Measurements from ENCODE around the gene ZNF423. TPM values are rescaled to one million over a fixed set of nuclear protein-coding genes. Genes with fewer than 3 reads are reported as not detected.

The ZNF423 gene
- total RNA-seq, 6 experiments from 2014 or later = 0.43 to 1.2 (median 0.89) TPM

- H3K4me1 ChIP-seq = no peaks in the 10 kb centered on the region
- no peaks in the 10 kb centered on the region for H3K36me3 ChIP-seq
- intact Hi-C loops (cut with DNase I) = no loop called here
- 68% methylated on average over 16 of the region's 22 CpGs for WGBS (ENCODE audit: insufficient coverage, low coverage, low lambda C conversion rate, missing lambda C conversion rate)
- no peak for TF ChIP-seq CTCF (IDR thresholded peaks at IDR 0.05)
- TF ChIP-seq POLR2A (IDR thresholded peaks at IDR 0.05) = no peak
- DNase-seq = no peak
- ATAC-seq = no peak
- no peaks in the 10 kb centered on the region for H3K9me3 ChIP-seq
- no peaks in the 10 kb centered on the region for H3K27me3 ChIP-seq
- H3K27ac ChIP-seq = no peak overlapping the region
- no peak overlapping the region for H3K4me3 ChIP-seq
These were observed 323.7 kb downstream of the ZNF423 start for GRCh38 chr16:49531931-49532840.

- no peaks in the 10 kb centered on the region for H3K36me3 ChIP-seq
- 60% methylated on average over 1 of the region's 3 CpGs for WGBS (ENCODE audit: insufficient coverage, low coverage, low lambda C conversion rate, missing lambda C conversion rate)
- no peak overlapping the region for H3K4me3 ChIP-seq
- DNase-seq = no peak
- H3K4me1 ChIP-seq = no peaks in the 10 kb centered on the region
- intact Hi-C loops (cut with DNase I) = no loop called here
- H3K9me3 ChIP-seq = no peaks in the 10 kb centered on the region
- no peak overlapping the region for H3K27ac ChIP-seq
- ATAC-seq = no peak
- TF ChIP-seq POLR2A (IDR thresholded peaks at IDR 0.05) (no peak), CTCF (IDR thresholded peaks at IDR 0.05) (no peak)
- H3K27me3 ChIP-seq = no peaks in the 10 kb centered on the region
These were observed 324.5 kb downstream of the ZNF423 start for GRCh38 chr16:49531425-49531824.

GRCh38 chr16:49530427-49530970 is 325.4 kb downstream of the ZNF423 start:
- no peak for TF ChIP-seq POLR2A (IDR thresholded peaks at IDR 0.05)
- no peak for TF ChIP-seq CTCF (IDR thresholded peaks at IDR 0.05)
- DNase-seq (no peak), ATAC-seq (no peak)
- Histone ChIP-seq H3K27ac (no peak overlapping the region), H3K4me1 (no peaks in the 10 kb centered on the region), H3K27me3 (no peaks in the 10 kb centered on the region), H3K36me3 (no peaks in the 10 kb centered on the region), H3K4me3 (no peak overlapping the region), H3K9me3 (no peaks in the 10 kb centered on the region)
- intact Hi-C loops (cut with DNase I) = no loop called here
- WGBS (ENCODE audit: insufficient coverage, low coverage, low lambda C conversion rate, missing lambda C conversion rate) = 58% methylated on average over 6 of the region's 11 CpGs

GRCh38 chr16:49529411-49530045 is 326.4 kb downstream of the ZNF423 start:
- no peak for ATAC-seq

More at GRCh38 chr16:49529411-49530045, 326.4 kb downstream of the ZNF423 start:
- no peak overlapping the region for H3K4me3 ChIP-seq
- TF ChIP-seq CTCF (IDR thresholded peaks at IDR 0.05) (no peak), POLR2A (IDR thresholded peaks at IDR 0.05) (no peak)
- DNase-seq = no peak
- no peaks in the 10 kb centered on the region for H3K36me3 ChIP-seq
- intact Hi-C loops (cut with DNase I) = no loop called here
- 79% methylated on average over 9 of the region's 14 CpGs for WGBS (ENCODE audit: insufficient coverage, low coverage, low lambda C conversion rate, missing lambda C conversion rate)
- H3K4me1 ChIP-seq = no peaks in the 10 kb centered on the region
- no peaks in the 10 kb centered on the region for H3K27me3 ChIP-seq
- no peak overlapping the region for H3K27ac ChIP-seq
- no peaks in the 10 kb centered on the region for H3K9me3 ChIP-seq

Data from right lobe of liver (tissue), 6 donors.